Measurements from ENCODE around the gene AGAP6.
"Not testable (repeated sequence)": the region's sequence is repeated elsewhere in the genome, so short reads cannot be mapped to it uniquely, and the experiment has no call there.

AGAP6 gene

GRCh38 chr10:50052778-50053376 lies 64.7 kb downstream of the AGAP6 start:
- CTCF ChIA-PET, POLR2A ChIA-PET: not testable (repeated sequence)

GRCh38 chr10:50055494-50056292 lies 67.5 kb downstream of the AGAP6 start:
- DNase-seq (ENCODE audit: extremely low spot score); POLR2A ChIA-PET; CTCF ChIA-PET: not testable (repeated sequence)

More at GRCh38 chr10:50052778-50053376, 64.7 kb downstream of the AGAP6 start:
- not testable (repeated sequence) for DNase-seq (ENCODE audit: extremely low spot score)

GRCh38 chr10:50056654-50057053 lies 68.4 kb downstream of the AGAP6 start:
- DNase-seq (ENCODE audit: extremely low spot score); POLR2A ChIA-PET; CTCF ChIA-PET: not testable (repeated sequence)

DNA sequence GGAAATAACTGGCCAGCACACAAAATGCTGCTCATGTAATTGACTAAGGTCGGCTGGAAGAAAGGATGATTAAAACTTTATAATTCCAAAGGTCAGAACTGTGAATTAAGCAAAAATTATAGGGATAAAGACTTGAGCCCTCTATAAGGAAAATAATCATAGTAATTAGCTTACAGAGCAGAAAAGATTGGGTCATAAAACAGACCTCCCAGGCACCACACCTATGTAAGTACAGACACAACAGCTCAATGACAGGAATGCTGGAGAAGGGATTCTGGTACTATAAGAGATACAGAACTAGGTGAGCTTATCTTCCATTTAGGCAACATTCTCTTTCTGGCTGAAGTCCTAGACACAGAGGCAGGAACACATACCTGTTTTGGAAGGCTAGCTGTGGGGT lies 70.5 kb downstream of the AGAP6 start:
- POLR2A ChIA-PET; CTCF ChIA-PET; DNase-seq (ENCODE audit: extremely low spot score): not testable (repeated sequence)

DNA sequence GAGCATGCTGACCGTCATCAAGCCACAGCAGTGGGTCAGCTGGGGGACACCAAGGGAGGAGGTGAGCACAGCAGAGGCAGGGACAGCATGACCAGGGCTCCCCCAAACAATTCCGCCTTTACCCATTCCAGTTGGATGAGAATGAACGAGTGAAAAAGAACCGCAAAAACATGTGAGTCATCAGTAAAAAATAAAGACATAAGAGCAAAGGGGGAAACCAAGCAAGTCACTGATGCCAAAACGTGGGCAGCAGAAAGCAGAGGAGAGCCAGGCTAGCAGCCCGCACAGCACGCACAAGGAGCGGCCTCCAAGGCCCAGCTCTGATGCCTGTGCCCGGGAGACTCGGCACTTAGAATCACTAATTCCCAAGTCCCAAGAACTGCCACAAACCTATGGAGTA lies 71.7 kb downstream of the AGAP6 start:
- CTCF ChIA-PET, POLR2A ChIA-PET: not testable (repeated sequence)

More for the DNA sequence above, 71.7 kb downstream of the AGAP6 start:
- not testable (repeated sequence) for DNase-seq (ENCODE audit: extremely low spot score)

All from GM10248 (cell line).